GM19324 (cell line): ENCODE measurements around the gene UNCX.

Experiments
- ATAC-seq: cut with Tn5 transposase; IDR thresholded peaks from one replicate; pipeline ENCODE4 v1.9.1; 2021; ENCODE audit warnings: mild to moderate bottlenecking, moderate library complexity; ENCODE audit not compliant: unreplicated experiment, low FRiP score

The UNCX gene

GRCh38 chr7:1242606-1243289 lies 10.1 kb downstream of the UNCX start:
- ATAC-seq = no peak

GRCh38 chr7:1243290-1243963 lies 10.8 kb downstream of the UNCX start:
- no peak for ATAC-seq

GRCh38 chr7:1243964-1244416 lies 11.3 kb downstream of the UNCX start:
- no peak for ATAC-seq

GRCh38 chr7:1244700-1245523 lies 12.2 kb downstream of the UNCX start:
- no peak for ATAC-seq

GRCh38 chr7:1245524-1246050 lies 12.9 kb downstream of the UNCX start:
- no peak for ATAC-seq

- no peak for ATAC-seq
These were observed 13.6 kb downstream of the UNCX start for GRCh38 chr7:1246160-1246870.

GRCh38 chr7:1246871-1247526 lies 14.3 kb downstream of the UNCX start:
- no peak for ATAC-seq

- ATAC-seq = no peak
These were observed 14.9 kb downstream of the UNCX start for GRCh38 chr7:1247527-1248041.

GRCh38 chr7:1248143-1248915 lies 15.7 kb downstream of the UNCX start:
- no peak for ATAC-seq

GRCh38 chr7:1248916-1249581 lies 16.4 kb downstream of the UNCX start:
- ATAC-seq = no peak

GRCh38 chr7:1249731-1250130 lies 17.1 kb downstream of the UNCX start:
- no peak for ATAC-seq

GRCh38 chr7:1250901-1251300 lies 18.2 kb downstream of the UNCX start:
- ATAC-seq = no peak

- ATAC-seq = no peak
These were observed 19.3 kb downstream of the UNCX start for GRCh38 chr7:1251796-1252539.

- ATAC-seq = no peak
These were observed 19.9 kb downstream of the UNCX start for GRCh38 chr7:1252540-1253090.

- ATAC-seq = no peak
These were observed 21.1 kb downstream of the UNCX start for GRCh38 chr7:1253681-1254181.

GRCh38 chr7:1254281-1255079 lies 21.8 kb downstream of the UNCX start:
- no peak for ATAC-seq
